ENCODE results near the gene CYTH1.

The CYTH1 gene

DNA sequence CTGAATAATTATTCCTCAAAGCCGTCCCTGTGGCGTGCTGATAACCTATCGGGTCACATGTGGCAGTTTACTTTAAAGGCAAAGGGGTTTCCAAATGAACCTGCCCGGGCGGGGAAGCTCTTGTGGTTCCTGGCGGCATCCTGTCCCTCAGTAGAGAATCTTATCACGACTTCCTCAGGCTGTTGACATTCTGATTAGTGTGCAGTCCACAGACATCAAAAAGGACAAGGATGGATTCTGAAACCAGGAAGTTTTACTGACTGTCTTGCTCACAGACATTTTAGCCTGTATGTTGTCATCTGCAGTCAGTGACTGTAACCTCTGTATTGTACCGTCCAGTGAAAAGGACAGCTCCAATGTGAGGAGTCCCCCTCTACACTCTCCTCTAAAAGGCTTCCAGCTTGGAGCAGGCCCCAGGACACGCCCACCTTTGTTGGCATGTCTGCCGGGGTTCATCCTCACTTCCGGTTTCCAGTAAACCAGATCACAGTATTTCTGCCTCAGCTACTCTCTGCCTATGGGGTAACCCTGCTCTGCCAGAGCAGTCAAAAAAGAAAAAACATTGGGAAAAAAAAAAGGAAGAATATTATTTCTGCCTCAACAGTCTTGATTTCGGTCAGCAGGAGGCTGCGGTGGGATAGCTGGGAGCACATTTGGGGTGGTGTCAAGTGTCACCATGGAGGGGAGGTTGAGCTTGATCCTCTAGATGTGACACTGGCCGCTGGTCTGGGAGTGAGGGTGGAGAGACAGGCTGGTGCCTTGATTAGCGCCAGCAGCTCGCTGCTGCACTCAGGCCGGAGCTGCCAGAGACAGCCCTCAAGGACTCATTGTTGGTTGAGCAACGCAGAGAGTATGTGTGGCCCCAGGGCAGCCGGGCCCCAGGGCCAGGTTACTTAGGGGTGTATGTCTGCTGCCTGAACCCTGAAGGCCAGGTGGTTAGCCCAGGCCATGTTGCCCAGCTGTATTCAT lies 115.8 kb downstream of the CYTH1 start:
- DNase-seq, result peak; percentile 18 to 24

DNA sequence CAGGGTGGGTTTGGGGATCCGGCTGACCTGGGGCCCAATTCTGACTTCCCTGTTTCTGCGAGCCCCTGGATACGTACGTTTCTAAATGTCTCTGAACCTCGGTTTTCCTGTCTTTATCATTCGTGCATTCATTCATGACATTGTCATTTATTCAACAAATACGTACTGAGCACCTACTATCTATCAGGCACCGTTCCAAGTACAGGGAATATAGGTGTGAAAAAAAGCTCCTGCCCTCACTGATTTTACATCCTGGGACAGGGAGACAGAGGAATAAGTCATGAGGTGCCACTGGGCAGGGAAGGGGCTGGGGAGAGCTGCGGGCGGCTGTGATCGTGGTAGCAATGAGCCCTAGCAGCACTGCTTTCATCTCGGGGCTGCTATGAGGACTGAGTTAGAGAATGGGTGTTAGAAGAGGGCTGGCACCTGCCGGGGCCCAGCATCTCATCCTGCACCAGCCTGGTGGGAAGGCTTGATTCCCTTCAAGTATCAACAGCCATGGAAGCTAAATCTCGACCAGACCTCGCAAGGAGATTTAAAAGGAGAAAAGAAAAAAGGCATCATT lies 116.6 kb downstream of the CYTH1 start:
- DNase-seq, result no peak

DNA sequence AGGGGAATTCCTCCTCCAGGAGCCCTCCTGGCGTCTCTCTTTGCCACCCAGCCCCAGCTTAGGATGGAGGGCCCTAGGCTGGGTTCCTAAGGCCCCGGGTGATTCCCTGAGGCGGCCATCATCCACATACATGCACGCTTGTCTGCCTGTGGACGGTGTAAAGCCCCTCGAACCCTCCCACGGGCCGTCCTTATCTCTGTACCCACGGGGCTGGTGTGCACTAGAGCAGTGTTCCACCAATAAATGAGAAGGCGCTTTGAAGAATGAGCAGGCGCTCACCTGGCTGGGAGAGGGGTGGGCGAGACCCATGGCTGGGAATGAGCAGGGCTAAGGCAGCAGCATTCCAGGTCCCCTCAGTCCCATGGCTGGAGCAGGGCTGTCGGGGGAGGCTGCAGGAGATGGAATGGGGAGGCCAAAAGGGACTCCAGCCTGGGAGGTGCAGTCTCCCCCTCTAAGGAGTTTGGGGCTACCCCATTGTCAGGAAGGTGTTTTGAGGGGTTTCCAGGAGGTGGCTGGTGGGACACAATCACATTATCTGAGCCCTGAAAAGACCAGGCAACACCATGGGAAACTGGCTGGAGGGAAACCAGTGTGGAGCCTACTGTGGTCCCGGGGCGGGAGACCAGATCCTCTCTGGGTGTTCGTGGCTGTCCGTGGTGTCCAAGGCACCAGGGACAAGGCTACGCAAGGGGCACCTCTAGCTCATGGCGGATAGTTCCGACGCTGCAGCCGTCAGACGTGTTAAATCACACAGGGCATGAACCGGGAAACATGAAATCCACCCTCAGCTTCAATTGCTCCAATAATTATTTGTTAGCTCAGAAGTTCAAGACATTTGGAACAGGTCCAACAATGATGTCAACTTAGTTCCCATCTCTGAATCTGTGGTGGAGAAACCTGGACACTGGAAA lies 117.3 kb downstream of the CYTH1 start:
- no peak for DNase-seq

DNA sequence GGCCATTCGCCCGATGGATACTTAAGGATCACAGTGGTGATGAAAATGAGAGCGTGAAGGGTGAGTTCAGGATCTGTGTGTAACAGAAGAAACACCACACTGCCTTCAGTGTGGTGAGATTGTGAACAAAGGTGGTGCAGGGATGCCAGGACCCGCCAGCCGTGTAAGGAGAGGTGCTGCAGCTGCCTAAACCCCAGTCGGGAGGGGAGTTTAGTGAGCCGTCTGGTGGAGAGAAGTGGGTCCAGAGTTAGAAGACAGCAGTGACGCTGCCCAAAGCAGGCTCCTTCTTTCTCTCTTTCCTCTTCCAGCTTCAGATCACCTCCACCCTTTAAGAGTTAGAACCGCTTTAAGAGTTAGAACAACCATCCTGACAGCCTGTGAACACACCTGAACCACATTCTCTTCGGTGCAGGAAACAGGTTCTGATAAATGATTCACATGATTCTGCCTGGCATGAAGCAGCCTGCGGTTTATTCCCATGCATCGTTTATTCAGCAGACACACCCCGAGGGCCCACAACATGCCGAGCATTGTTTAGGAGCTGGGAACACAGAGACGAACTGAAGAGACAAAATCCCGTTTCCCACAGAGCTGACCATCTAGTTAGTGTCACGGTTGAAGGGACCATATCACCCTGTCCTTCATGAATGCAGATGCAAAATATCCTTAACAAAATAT lies 120.8 kb downstream of the CYTH1 start:
- DNase-seq, result no peak

DNA sequence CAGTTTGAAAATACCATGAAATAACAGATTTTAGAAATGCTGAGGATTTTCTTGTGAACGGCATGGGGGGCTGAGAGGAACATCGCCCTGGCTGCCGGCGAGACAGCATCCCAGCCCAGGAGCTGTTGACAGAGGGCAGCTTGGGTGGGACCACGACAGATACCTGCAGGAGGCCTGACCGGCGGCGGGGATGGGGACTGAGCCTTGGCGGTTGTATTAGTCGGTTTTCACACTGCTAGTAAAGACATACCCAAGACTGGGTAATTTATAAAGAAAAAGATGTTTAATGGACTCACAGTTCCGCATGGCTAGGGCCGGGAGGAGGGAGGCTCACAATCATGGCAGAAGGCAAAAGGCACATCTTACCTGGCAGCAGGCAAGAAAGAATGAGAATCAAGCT lies 122.5 kb downstream of the CYTH1 start:
- no peak for DNase-seq

DNA sequence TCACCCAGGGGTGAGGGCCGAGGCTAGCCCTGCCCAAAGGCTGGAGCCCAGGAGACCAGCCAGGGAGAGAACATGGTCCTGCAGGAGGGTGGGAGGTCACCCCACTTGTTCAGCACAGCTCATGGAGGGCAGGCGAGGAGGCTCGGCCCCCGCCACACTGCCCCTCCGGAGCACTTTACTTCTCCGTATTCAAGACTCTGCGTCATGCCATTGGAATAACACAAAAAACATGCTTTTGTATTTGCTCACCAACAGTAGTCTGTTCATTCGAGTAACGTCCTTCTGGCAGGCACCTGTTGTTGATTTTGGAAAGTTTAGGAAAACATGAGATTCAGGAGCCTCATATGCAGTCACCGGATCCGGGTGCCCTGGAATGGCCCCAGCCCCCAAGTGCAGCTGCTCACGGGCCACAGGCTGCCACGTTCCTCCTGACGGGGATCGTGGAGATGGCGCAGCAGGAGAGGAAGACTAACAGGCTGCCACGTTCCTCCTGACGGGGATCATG lies 123.7 kb downstream of the CYTH1 start:
- no peak for DNase-seq

DNA sequence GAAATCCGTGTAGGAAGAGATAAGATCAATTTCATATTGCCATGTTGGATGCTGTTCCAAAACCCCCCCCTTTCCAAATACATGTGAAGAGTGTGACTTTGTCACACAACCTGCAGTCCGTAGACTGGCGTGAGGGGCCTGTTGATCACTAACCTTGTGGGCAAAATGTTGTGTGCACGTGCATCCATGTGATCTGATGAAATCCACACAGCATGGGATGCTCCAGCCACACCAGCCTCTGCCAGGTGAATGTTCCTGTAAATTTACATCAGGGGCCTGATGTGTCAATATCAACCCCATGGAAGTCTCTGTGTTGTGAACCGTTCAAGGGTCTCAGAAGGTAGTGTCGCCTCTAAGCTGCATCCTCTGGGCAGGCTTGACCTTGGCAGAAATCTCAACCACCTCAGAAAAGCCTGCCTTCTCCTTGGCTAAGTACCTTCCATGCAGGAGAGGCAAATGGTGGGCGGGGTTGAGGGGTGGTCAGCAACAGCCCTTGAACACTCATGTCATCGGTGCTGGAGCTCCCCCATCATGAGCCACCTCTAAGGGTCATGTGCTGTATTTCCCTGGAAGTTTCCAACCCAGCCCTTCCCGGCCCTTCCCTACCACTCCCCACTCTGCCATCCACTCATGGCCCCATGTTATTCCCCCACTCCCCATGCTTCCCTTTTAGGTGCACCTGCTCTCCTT lies 126.7 kb downstream of the CYTH1 start:
- no peak for DNase-seq

DNA sequence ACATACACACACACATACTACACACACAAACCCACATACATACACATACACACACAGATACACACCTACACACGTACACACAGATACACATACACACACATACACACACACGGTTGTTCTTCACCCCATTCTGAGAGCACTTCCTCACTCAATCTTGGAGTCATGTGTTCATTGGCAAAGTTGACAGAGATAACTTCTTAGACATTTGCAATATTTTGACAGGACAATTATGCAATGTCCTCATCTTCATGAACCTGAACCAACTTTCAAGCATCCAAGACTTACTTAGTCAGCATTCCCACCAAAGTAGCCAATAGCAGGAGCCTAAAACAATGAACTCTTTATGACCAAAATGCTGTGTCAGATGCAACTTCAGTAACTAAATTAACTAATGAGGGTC lies 127.7 kb downstream of the CYTH1 start:
- DNase-seq, result no peak

DNA sequence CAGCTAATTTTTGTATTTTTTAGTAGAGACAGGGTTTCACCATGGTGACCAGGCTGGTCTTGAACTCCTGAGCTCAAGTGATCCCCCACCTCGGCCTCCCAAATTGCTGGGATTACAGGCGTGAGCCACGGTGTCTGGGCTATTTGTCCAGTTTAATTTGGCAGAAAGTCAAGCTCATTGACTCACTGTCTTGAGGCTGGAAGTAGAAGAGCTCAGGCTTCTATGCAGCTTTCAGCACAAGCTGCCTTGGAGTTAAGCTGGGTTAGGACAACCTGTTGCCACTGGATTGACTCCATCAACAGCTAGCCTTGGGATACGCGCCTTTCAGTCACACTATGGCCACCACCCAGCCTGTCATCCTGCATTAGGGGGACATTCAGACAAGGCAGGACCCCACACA lies 128.7 kb downstream of the CYTH1 start:
- no peak for DNase-seq

DNA sequence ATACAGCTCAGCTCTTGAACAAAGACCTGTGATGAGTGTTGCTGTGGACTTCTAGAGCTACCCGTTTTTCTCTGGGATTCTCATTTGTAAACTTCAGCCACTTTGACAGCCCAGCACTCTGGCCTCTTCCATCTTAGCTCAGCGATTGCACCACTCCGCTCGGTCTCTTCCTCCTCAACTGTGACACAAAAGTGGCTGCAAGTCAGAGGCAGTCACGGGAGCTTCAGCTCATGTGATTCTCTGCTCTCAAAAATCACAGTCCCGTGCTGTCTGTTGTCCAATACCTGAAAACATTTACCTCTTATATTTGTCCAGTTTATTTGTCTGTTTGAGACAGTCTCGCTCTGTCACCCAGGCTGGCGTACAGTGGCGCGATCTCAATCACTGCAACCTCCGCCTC lies 129.2 kb downstream of the CYTH1 start:
- DNase-seq, result no peak

DNA sequence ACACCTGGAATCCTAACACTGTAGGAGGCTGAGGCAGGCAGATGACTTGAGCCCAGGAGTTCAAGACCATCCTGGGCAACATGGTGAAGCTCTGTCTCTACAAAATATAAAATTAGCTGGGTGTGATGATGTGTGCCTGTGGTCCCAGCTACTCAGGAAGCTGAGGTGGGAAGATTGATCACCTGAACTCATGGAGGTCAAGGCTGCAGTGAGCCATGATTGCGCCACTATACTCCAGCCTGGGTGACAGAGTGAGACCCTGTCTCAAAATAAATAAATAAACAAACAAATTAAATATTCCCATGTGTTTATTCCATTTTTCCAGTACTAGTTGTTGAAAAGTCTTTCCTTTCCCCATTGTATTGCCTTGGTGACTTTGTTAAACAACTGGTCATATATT lies 130.0 kb downstream of the CYTH1 start:
- DNase-seq, result no peak

DNA sequence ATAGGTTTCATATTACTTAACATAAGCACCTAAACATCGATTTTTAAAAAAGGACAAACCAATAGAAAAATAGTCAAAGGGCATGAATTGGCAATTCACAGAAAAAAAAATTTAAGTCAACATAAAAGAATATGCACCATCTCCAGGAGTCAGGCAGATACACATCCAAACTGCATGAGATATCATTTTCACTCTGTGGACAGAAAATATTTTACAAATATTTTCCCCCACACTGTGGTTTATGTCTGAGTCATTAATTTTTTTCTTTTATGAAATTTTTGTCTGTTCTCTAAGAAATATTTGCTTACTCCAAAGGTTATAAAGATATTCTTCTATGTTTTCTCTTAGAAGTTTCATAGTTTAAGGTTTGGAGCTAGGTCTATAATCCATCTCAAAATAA lies 130.5 kb downstream of the CYTH1 start:
- DNase-seq, result no peak

DNA sequence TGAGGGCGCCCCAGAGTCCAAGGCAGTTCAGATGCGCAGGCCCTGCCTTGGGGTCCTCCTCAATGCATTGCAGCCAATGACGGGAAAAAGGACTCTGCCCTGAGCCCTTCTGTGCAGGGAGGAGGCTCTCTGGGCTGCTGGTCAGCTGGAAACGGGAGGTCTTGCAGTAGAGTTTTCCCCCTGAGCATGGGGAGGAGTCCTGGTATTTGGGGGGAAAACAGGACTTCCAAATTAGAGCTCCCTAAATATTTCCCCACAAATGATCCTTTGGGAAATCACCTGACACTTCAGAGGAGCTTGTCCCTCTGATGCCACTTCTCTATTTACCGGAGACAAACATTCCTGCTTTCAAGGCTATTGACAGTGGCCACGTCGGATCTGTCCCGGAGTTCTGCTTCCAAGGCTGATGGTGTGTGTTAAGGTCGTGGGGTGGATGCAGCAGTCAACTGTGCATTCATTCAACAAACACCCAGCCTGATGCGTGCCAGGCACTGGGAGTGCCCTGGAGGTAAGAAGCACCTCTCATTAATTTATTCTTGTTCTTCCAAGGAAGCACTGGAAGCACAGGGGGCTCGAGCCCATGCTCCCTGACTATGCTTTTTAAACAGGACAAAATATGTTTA lies 131.9 kb downstream of the CYTH1 start:
- DNase-seq, result no peak

DNA sequence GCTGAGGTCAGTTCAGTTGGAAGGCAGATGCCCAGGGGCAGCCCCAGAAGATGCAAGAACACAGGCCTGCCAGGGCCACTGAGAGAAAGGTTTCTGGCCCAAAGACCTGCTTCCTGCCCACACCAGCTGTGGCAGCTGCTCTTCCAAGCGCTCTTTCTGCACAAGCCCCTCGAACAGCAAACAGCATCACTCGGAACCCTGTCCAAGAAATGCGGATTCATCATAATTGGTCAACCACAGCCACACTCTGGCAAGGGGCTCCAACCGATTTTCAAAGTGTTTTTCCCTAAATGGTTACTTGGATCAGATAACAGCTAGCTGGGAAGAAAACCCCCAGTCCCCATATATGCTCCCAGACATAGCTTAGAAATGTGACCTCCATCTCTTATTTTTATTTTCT lies 133.8 kb downstream of the CYTH1 start:
- DNase-seq, result no peak

DNA sequence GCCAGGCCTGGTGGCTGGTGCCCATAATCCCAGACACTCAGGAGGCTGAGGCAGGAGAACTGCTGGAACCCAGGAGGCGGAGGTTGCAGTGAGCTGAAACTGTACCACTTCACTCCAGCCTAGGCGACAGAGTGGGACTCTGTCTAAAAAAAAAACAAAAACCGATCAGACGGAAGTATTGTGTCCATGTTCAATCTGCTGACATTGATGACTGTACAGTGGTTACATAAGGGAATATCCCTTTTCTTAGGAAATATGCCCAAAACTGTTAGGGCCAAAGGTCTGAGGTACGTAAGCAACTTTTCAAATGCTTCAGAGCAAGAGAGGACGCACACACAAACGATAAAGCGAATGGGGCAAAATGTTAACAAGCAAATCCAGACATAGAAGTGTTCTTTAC lies 135.0 kb downstream of the CYTH1 start:
- DNase-seq, result no peak

DNA sequence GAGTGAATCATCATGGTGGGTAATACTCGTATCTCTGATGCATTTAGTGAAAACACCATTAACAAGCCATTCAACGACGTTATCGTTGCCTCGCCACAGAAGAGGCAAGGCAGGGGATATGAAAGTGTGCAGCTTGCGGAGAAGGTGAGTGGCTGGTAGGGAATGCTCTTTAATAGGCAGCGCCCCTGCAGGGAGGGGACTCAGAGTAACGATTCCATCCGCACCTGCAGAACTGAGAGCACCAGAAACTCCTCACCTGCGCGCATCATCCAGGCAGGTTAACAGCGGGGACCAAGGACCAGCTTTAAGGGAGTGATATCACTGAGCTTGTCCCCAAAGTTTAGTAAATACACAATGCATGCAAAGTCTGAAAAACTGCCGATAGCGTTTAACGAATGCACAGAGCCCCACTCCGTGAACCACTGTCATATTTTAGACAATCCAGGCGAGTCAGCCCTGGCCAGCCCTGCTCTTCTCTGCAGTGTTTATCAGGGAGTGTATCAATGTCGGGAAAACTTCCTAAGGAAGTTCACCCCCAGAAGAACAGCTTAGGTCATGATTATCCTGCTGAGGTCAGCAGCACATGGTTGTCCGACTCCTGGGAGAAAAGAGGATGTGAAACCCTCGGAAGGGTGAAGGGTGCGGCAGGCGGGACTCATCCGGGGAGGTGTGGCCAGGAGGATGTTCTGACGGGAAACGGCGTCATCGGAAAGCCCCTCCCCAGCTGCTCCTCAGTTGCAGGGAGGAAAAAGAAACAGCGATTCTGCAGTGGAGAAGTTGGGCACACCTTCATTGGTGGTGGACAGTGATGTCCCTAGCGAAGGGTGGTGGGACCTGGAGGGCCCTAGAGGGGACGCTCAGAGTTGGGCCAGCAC lies 136.4 kb downstream of the CYTH1 start:
- DNase-seq, result peak; percentile 58 to 61

DNA sequence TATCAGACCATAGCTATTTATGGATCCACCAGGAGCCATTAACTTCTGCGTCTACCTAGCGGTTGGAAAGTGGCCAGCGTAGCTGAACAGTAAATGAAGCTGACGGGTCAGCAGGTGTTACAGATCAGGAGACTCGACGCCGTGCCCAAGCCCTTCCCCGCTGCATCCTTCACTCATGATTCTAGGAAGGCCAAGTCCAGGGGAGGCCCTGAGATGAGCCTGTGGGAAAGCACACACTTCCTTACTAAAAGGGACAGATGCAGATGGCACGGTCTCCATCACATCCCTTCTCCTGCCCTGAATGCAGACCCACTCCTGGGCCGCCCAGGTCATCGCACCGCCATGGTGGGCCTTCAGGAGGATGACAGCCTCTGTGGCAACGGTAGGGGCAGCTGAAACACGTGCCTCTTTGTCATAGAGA lies 137.1 kb downstream of the CYTH1 start:
- no peak for DNase-seq

DNA sequence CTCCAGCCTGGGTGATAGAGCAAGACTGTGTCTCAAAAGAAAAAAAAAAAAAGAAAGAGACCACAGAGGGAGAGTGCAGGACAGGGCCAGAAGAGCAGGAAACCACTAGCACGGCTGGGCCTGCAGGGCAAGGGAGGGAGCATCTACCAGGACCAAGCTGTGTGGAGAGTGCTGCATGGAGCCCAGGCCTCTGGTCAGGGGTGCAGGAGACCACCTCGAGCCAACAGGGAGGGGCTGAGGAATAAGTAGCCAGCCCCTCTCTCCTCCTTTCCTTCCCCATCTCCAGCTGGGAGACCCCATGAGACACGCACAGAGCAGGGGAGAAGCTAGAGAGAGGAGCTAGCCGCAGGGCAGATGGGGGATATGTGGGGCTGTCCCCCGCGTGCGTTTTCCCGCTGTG lies 137.8 kb downstream of the CYTH1 start:
- DNase-seq, result no peak

DNA sequence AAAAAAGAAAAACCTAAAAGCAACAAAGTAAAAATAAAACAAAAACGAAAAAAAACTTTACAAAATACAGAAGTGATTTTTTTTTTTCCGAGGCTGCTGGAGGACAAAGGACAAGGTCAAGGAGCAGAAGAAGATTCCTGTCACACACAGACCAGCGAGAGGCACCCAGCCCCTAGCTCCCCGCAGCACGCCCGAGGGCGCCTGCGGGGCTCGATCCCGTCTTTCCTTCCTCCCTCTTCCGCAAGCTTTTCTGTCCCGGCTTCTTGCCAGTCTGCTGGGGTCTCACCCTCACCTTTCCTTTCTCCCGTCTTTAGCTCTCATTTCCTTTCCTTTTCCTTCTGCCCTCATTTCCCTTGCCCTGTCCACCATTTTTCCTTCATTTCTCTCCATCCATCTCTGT lies 138.7 kb downstream of the CYTH1 start:
- no peak for DNase-seq

DNA sequence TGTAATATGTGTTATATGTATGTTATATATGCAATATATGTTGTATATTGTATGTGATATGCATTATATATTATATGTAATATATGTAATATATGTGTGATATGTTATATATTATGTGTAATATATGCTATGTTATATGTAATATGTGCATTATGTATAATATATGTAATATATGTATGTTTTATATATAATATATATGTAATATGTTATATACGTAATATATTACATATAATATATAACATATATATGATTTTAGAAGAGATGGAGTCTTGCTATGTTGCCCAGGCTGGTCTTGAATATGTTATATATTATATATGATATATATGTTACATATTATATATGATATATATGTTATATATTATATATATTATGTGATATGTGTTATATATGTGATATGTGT lies 139.4 kb downstream of the CYTH1 start:
- DNase-seq, result no peak

DNA sequence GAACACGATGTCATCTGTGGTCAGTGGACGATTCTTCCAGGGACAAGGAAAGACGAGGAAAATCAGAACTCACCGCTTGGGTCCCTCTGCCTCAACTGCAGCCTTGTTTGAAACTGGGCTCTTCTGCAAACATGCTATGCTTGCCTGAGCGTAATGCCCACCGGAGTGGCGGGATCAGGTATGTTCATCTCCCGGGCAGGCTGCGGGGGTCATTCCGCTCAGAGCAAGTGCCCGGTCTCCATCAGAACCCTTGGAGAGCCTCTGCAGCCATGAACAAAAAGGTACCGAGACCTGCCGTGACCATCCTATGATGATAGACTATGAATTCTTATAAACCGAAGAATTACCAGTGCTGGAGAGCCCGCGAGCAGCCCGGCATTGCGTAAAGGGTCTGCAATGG lies 140.4 kb downstream of the CYTH1 start:
- no peak for DNase-seq

All from activated CD4-positive, alpha-beta T cell treated with anti-CD3 and anti-CD28 coated beads, Interleukin-2, amount 50 U/mL, for 4 hours (primary cell).